ENCODE measurements around the gene CNPY4. TPM values are rescaled to one million over a fixed set of nuclear protein-coding genes. Genes with fewer than 3 reads are reported as not detected.

CNPY4 gene
- total RNA-seq, 2 experiments from 2014 or later: 22.5 to 25.6 TPM

DNA sequence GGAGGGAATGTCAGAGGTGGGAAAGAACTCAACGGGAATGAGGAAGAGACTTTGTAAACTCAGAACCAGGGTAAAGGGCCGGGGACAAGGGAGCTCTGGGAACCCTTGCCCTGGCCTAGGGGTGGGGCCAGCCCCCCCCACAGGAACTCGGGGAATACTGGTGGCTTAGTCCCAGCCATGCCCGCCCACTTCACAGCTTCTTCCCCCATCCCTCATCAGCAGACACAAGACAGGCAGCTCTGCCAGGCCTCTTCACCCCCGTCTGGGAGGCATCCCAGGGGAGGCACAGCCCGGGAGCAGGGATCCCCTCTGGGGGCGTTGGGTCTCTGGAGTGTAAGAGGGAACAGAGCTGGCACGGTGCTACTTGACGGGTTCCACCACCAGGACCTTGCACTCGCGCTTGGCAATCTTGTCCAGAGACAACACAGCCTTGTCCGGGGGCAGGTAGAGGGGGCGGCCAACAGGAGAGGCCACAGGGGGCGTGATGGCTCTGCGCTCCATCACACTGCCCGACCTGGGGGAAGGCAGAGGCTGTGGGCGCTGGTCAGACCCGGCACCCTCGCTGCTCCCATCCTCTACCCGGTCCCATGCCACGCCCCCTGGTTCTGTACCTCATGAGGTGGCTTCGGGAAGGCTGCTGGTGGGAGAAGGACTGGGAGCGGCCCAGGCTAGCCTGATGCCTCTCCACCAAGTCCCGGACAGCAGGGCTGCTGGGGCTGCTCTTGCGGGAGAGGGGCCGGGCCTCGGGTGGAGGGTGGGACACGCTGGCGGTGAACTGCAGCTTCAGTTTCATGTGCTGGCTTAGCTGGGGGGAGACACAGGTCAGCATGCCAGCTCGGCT is 35.4 kb downstream of the CNPY4 start:
- peaks cover 70% of the 10 kb centered on the region for H3K4me1 ChIP-seq (ENCODE audit: insufficient read depth, low read length)

DNA sequence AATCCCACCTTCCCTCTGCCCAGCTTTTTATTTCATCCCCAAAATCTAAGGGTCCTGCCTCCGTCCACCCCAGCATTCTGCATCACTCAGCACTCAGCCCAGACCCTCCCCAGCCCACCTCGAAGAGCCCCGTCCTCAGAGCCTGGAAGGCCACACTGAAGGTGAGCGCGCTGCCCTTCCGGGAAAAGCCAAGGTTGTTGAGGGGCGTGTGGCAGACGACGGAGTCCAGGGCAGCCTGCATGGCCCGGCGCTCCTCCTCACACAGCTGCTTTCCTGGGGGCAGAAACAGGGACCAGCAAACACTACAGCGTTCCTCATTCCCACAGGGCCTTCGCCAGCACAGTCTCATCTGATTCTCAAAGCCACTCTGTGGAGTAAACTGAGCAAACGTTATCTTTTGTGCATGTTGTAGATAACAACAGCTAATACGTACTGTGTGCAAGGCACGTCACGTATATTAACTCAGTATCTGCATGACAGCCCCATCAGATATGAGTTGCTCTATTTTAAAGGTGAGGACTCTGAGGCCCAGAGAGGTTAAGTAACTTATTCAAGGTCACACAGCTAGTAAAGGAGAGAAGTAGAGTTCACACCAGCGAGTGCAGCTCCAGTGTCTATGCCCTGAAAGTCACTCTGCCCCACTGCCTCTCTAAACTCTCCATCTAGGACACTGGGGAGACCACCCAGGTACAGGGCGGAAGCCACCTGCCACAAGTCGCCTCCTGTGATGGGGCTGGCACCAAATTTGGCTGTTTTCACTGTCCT is 36.3 kb downstream of the CNPY4 start:
- Mint-ChIP-seq H3K4me3 (peak overlapping the region; percentile 63), H3K27me3 (no peaks in the 10 kb centered on the region), H3K27ac (peak overlapping the region; percentile 20), H3K36me3 (ENCODE audit: low read depth) (peaks cover 54% of the 10 kb centered on the region), H3K4me1 (ENCODE audit: low read depth) (peaks cover 57% of the 10 kb centered on the region), H3K9me3 (no peaks in the 10 kb centered on the region)
- Histone ChIP-seq H3K27ac (ENCODE audit: low read depth in 1 of 2, low read length in 2 of 2) (no peak overlapping the region), H3K36me3 (ENCODE audit: insufficient read depth, low read length) (peaks cover 47% of the 10 kb centered on the region), H3K9me3 (ENCODE audit: control insufficient read depth in 1 of 2, insufficient read depth in 1 of 2, low read length in 2 of 2) (no peaks in the 10 kb centered on the region), H3K4me3 (ENCODE audit: low read length) (no peak overlapping the region), H3K4me1 (ENCODE audit: insufficient read depth, low read length) (peaks cover 65% of the 10 kb centered on the region), H3K27me3 (ENCODE audit: control insufficient read depth in 1 of 2, insufficient read depth in 2 of 2, low read length in 2 of 2) (no peaks in the 10 kb centered on the region)
- TF ChIP-seq, protein P1, sequence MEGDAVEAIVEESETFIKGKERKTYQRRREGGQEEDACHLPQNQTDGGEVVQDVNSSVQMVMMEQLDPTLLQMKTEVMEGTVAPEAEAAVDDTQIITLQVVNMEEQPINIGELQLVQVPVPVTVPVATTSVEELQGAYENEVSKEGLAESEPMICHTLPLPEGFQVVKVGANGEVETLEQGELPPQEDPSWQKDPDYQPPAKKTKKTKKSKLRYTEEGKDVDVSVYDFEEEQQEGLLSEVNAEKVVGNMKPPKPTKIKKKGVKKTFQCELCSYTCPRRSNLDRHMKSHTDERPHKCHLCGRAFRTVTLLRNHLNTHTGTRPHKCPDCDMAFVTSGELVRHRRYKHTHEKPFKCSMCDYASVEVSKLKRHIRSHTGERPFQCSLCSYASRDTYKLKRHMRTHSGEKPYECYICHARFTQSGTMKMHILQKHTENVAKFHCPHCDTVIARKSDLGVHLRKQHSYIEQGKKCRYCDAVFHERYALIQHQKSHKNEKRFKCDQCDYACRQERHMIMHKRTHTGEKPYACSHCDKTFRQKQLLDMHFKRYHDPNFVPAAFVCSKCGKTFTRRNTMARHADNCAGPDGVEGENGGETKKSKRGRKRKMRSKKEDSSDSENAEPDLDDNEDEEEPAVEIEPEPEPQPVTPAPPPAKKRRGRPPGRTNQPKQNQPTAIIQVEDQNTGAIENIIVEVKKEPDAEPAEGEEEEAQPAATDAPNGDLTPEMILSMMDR (IDR thresholded peaks at IDR 0.05): no peak
- DNase-seq (no peak), ATAC-seq (ENCODE audit: poor library complexity) (no peak)
- ChIA-PET POLR2A (interaction anchor here (0.6 to 3.2 kb wide), 7 partner anchors 11 to 50 kb away, joined by 3 to 21 read pairs (median 4); partner anchors contain the start of genes GAL3ST4, GPC2, MBLAC1 and STAG3), CTCF (interaction anchor here (0.6 kb wide), 1 partner anchor 27 kb away, joined by 3 read pairs; no protein-coding TSS in a partner anchor)
- intact Hi-C loops (cut with DNase I, micrococcal nuclease): loop anchor here in 1 of 2 experiments (5.0 kb wide), 1 partner anchor 117 kb away; no protein-coding TSS in a partner anchor

More for the DNA sequence above, 35.4 kb downstream of the CNPY4 start:
- Mint-ChIP-seq H3K4me3 (peak overlapping the region; percentile 63), H3K27ac (no peak overlapping the region), H3K4me1 (ENCODE audit: low read depth) (peaks cover 66% of the 10 kb centered on the region), H3K9me3 (no peaks in the 10 kb centered on the region), H3K27me3 (no peaks in the 10 kb centered on the region), H3K36me3 (ENCODE audit: low read depth) (peaks cover 63% of the 10 kb centered on the region)
- DNase-seq (peak in 1 of 14 experiments; percentile 23), ATAC-seq (ENCODE audit: poor library complexity) (no peak)
- Histone ChIP-seq H3K27me3 (ENCODE audit: control insufficient read depth in 1 of 2, insufficient read depth in 2 of 2, low read length in 2 of 2) (no peaks in the 10 kb centered on the region), H3K9me3 (ENCODE audit: control insufficient read depth in 1 of 2, insufficient read depth in 1 of 2, low read length in 2 of 2) (no peaks in the 10 kb centered on the region), H3K36me3 (ENCODE audit: insufficient read depth, low read length) (peaks cover 49% of the 10 kb centered on the region), H3K4me3 (ENCODE audit: low read length) (no peak overlapping the region), H3K27ac (ENCODE audit: low read depth in 1 of 2, low read length in 2 of 2) (no peak overlapping the region)
- intact Hi-C loops (cut with DNase I, micrococcal nuclease): loop anchor here in 1 of 2 experiments (5.0 kb wide), 1 partner anchor 117 kb away; no protein-coding TSS in a partner anchor
- ChIA-PET POLR2A (interaction anchor here (1.0 to 3.2 kb wide), 3 partner anchors 12 to 28 kb away, joined by 3 to 21 read pairs (median 3); partner anchors contain the start of genes GAL3ST4 and MBLAC1), CTCF (no interaction called here)
- TF ChIP-seq, protein P1 (IDR thresholded peaks at IDR 0.05): no peak

Measured in CD4-positive, alpha-beta T cell (primary cell).